22Rv1 (cell line): ENCODE results near the gene MYH6.

Experiments used
- H3K27ac ChIP-seq: fragments of 450-650 bp; 2 replicates; pipeline ENCODE4 v1.5.1; 2017
- ZFX ChIP-seq: fragments of 450-650 bp; IDR thresholded peaks from 2 replicates; pipeline ENCODE4 v1.6.1; 2017; ENCODE audit warnings: antibody characterized with exemption, borderline replicate concordance
- TF ChIP-seq, protein P1 (sequence below): fragments of 450-650 bp; IDR thresholded peaks from 2 replicates; pipeline ENCODE4 v1.5.1; 2017; ENCODE audit warnings: mild to moderate bottlenecking

MYH6 gene

DNA sequence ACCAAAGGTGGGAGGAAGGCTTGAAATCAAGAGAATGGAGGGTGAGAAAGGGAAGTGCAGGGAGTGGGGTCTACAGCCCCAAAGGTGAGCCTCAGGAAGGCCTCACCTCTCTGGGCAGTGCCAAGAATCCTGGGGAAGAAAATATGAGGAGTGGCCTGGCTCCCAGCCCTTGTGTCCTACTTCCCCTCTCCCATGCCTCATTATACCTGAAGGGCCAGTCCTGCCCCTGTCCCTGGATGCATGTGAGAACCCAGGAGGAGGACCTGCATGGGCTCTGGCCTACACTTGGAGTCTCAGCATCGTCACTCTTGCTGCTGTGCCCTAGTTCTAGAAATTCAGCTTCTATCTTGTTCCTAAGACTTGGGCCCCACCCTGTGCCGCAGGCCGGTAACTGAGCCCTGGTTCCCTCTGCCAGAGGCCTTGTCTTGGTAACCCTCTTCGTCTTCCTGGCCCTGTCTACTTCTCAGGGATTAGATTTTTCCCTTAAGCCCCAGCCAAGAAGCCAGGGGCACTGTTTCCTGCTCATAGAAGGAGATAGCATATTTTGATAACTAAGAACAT, 38.3 kb upstream of the MYH6 start:
- no peak overlapping the region for H3K27ac ChIP-seq
- TF ChIP-seq, protein P1, sequence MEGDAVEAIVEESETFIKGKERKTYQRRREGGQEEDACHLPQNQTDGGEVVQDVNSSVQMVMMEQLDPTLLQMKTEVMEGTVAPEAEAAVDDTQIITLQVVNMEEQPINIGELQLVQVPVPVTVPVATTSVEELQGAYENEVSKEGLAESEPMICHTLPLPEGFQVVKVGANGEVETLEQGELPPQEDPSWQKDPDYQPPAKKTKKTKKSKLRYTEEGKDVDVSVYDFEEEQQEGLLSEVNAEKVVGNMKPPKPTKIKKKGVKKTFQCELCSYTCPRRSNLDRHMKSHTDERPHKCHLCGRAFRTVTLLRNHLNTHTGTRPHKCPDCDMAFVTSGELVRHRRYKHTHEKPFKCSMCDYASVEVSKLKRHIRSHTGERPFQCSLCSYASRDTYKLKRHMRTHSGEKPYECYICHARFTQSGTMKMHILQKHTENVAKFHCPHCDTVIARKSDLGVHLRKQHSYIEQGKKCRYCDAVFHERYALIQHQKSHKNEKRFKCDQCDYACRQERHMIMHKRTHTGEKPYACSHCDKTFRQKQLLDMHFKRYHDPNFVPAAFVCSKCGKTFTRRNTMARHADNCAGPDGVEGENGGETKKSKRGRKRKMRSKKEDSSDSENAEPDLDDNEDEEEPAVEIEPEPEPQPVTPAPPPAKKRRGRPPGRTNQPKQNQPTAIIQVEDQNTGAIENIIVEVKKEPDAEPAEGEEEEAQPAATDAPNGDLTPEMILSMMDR = no peak
- TF ChIP-seq ZFX = no peak

DNA sequence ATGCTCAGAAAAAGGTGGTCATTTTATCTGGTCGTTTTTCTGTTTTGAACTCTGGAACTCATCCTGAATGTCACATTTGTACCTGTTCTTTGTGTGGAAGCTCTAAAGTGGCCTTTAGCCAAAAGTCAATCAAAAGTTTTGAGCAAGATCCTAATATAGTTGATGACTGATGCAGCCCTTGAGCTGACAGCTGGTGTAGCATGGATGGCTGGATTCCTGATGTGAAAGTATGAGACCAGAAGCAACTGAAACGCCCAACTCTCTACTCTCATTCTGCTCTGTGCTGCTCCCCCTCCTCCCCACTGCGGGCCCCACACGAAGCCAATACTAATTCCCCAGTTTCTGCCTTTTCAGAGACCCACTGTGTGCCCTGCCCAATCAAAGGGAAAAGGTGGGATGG, 37.7 kb upstream of the MYH6 start:
- no peak for TF ChIP-seq ZFX
- TF ChIP-seq, protein P1 = no peak
- H3K27ac ChIP-seq = no peak overlapping the region

DNA sequence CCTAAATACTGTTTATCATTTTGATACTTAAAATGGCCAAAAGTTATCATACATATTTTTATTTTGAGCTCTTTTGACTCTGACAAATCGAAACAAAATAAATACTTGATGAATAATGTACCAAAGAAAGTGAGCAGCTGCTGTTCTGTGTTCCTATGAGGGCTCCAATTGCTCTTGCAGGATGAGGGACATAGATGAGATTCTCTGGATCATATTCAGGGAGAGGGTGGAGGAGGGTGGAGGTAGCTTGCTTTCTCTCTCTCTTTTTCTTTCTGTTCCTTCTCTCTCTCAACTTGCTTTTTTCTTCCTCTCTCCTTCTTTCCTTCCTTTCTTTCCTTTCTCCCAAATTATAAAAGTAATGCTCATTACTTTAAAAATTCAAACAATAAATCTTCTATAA, 36.2 kb upstream of the MYH6 start:
- no peak overlapping the region for H3K27ac ChIP-seq
- TF ChIP-seq, protein P1 = no peak
- TF ChIP-seq ZFX = no peak

DNA sequence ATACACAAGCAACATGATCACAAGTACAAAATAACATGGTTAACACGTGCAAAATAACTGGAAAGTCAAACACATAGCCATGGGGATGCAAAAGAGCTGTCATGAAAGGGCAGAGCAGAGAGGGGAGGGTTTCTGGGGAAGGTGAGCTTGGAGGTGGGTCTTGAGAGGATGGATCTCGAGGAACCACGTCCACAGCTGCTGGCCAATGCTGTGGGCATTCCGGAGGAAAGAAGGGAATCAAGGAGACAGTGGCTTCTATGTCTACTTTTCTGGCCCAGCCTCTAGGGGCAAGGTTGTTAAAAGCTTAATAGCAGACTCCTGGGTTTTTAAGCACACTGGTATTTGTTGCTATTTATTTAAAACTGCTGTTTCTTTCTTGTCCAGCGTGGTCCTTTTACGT, 35.8 kb upstream of the MYH6 start:
- no peak overlapping the region for H3K27ac ChIP-seq
- TF ChIP-seq, protein P1 = no peak
- TF ChIP-seq ZFX = no peak

DNA sequence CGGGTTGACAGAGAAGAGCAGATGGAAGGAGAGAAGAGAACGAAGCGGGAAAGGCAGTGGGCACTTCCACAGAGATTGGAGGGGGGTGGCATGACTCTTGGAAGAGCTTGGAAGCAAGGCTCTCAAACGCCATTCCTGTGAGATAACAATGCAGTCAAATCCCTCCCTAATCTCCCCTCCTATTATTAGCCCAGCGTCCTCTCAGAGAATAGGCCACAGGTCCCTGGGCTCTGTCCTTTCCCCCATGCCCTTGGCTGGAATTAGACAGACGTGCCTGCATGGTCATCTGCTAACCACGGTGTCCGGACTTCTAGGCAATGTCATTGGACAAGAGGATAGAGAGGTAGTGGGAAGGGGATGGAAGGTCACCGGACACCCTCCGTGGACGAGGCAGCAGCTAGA, 35.3 kb upstream of the MYH6 start:
- no peak for TF ChIP-seq ZFX
- TF ChIP-seq, protein P1 = no peak
- no peak overlapping the region for H3K27ac ChIP-seq

DNA sequence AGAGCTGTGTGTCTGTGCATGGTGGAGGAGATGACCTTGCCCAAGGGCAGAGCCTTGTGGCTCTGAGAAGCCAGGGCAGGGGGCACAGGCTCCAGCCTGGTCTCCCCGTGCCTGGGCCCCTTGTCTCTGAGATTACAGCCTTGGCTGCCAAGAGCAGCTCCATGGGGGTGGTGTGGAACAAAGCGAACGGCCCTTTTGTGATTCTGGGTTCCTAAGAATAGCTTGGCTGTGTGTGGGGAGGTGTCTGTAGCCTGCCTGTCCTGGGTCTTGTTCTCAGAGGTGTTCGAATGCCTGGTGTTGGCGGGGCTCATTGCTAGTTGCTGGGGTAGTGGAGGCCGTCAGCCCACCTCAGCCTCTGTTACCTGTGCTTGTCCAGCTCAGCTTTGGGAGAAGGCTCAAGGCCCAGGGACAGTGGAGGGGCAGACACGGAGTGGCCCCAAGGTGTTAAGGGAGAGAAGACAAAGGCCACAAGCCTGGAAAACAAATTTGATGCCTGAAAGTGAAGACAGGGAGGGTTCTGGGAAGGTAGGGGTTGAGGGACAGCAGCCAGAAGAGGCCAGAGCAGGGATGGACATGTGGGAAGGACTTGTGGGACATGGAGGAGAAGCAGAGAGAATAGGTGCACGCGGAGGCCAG, 34.8 kb upstream of the MYH6 start:
- TF ChIP-seq, protein P1 = no peak
- TF ChIP-seq ZFX = no peak
- H3K27ac ChIP-seq = no peak overlapping the region

DNA sequence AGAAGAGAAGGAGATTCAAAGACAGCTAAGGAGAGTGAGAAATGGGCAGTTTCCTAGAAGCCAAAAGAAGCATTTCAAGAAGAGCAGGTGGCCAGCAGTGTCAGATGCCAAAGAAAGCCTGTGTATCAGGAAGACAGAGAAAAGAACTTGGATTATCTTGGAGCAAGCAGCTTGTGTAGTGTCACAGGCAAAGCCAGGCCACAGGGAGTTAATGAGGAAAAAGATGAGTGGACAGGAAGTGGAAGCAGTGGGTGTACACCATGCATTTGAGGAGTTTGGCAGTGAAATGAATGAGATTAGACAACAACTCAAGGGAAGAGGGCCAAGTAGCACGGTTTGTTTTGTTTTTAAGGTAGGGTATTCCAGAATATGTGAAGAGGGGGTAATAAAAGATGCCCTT, 33.0 kb upstream of the MYH6 start:
- TF ChIP-seq, protein P1 = no peak
- TF ChIP-seq ZFX = no peak
- H3K27ac ChIP-seq = no peak overlapping the region
